Hypothalamus (tissue), 51 donors: ENCODE results near the gene ACTR1A.

Source experiments
- DNase-seq, 51 donors: peaks; one replicate each; lab custom pipeline; 2025; lab: John Stamatoyannopoulos, UW

ACTR1A gene

GRCh38 chr10:102432162-102432950 lies 70.2 kb downstream of the ACTR1A start, which contains the start of gene CUEDC2:
Gene CUEDC2, minus strand, starts transcription at chr10:102432574. Its CDS starts 7,386 bp downstream, at chr10:102425188.
- peak; percentile 34 to 98 (median 92) for DNase-seq

GRCh38 chr10:102431452-102432124 lies 70.9 kb downstream of the ACTR1A start:
- DNase-seq, result no peak

- no peak for DNase-seq
Observed at GRCh38 chr10:102429468-102429867, 73.0 kb downstream of the ACTR1A start.
